Keratinocyte (primary cell): ENCODE measurements around the gene MTUS2. TPM values are rescaled to one million over a fixed set of nuclear protein-coding genes. Genes with fewer than 3 reads are reported as not detected.

Source experiments
- DNase-seq: peaks from one replicate; pipeline ENCODE4 v3.0.0-alpha.2; 2011; ENCODE audit warnings: low read depth, missing footprints, low spot score
- FAIRE-seq: peaks from 2 replicates; lab custom pipeline; 2011; peaks lifted over from hg19 to GRCh38; lab: Jason Lieb, UNC
- H2AFZ ChIP-seq: 2 replicates; pipeline ENCODE4 v1.6.0; 2012; ENCODE audit warnings: low read length, control low read depth, inconsistent platforms; ENCODE audit not compliant: control insufficient read depth
- H3K27ac ChIP-seq: 2 replicates; pipeline ENCODE4 v1.5.1; 2011; ENCODE audit warnings: low read length; ENCODE audit not compliant: control insufficient read depth, insufficient read depth
- H3K27me3 ChIP-seq: 3 replicates; pipeline ENCODE4 v1.6.0; 2011; ENCODE audit warnings: low read length; ENCODE audit not compliant: control insufficient read depth, insufficient read depth; ENCODE audit errors: extremely low read depth
- H3K36me3 ChIP-seq, 2 experiments: 2 replicates in 1 of 2; 3 replicates in 1 of 2; pipeline ENCODE4 v1.5.1; 2011; ENCODE audit warnings: low read length in 2 of 2, mild to moderate bottlenecking in 1 of 2; ENCODE audit not compliant: control insufficient read depth in 2 of 2, insufficient read depth in 2 of 2; ENCODE audit errors: extremely low read depth in 1 of 2
- H3K4me1 ChIP-seq: 3 replicates; pipeline ENCODE4 v1.5.1; 2011; ENCODE audit warnings: low read length; ENCODE audit not compliant: control insufficient read depth, insufficient read depth; ENCODE audit errors: extremely low read depth
- H3K4me2 ChIP-seq: 3 replicates; pipeline ENCODE4 v1.6.0; 2011; ENCODE audit warnings: low read depth, low read length; ENCODE audit not compliant: control insufficient read depth, insufficient read depth; ENCODE audit errors: extremely low read depth
- H3K4me3 ChIP-seq, 3 experiments: fragments of 200-600 bp in 1 of 3; sonication (generic) in 1 of 3; 2 replicates in 2 of 3; 3 replicates in 1 of 3; pipeline ENCODE4 v1.5.1; 2011 to 2016; ENCODE audit warnings: low read length in 3 of 3, mild to moderate bottlenecking in 3 of 3, control low read depth in 2 of 3, inconsistent platforms in 1 of 3, low read depth in 1 of 3, mixed read lengths in 1 of 3, mixed run types in 1 of 3, moderate library complexity in 1 of 3; ENCODE audit not compliant: control insufficient read depth in 2 of 3, insufficient read depth in 2 of 3; ENCODE audit errors: extremely low read depth in 1 of 3
- H3K79me2 ChIP-seq: 2 replicates; pipeline ENCODE4 v1.6.0; 2012; ENCODE audit warnings: low read length; ENCODE audit not compliant: control insufficient read depth, insufficient read depth
- H3K9ac ChIP-seq: 3 replicates; pipeline ENCODE4 v1.6.0; 2011; ENCODE audit warnings: low read length; ENCODE audit not compliant: control insufficient read depth, insufficient read depth; ENCODE audit errors: extremely low read depth
- H3K9me1 ChIP-seq: 3 replicates; pipeline ENCODE4 v1.6.0; 2011; ENCODE audit warnings: low read length; ENCODE audit not compliant: control insufficient read depth, insufficient read depth; ENCODE audit errors: extremely low read depth
- H3K9me3 ChIP-seq: 2 replicates; pipeline ENCODE4 v1.5.1; 2012; ENCODE audit warnings: low read depth, low read length; ENCODE audit not compliant: control insufficient read depth
- H4K20me1 ChIP-seq: 3 replicates; pipeline ENCODE4 v1.6.0; 2011; ENCODE audit warnings: low read length; ENCODE audit not compliant: control insufficient read depth, insufficient read depth; ENCODE audit errors: extremely low read depth
- CTCF ChIP-seq, 3 experiments: IDR thresholded peaks in 1 of 3; conservative IDR thresholded peaks in 1 of 3; optimal IDR thresholded peaks in 1 of 3; 2 replicates in 2 of 3; 3 replicates in 1 of 3; pipeline versions ENCODE3 to v1.5.1; 2011; ENCODE audit warnings: low read length in 3 of 3, mild to moderate bottlenecking in 3 of 3, moderate library complexity in 2 of 3, control low read depth in 1 of 3, inconsistent platforms in 1 of 3; ENCODE audit not compliant: insufficient read depth in 2 of 3; ENCODE audit errors: extremely low read depth in 1 of 3
- EZH2 ChIP-seq: IDR thresholded peaks from one replicate; pipeline ENCODE4 v1.6.1; 2012; ENCODE audit warnings: inconsistent platforms, mild to moderate bottlenecking, low read length, moderate library complexity
- dilution Hi-C: fragments of 300-500 bp; cut with MboI; formaldehyde crosslinking; loops from one replicate; pipeline ENCODE4 v1.7.0; 2020; ENCODE audit warnings: low sequenced_read_pairs; ENCODE audit not compliant: extremely low pct_ligation_motif_present
- polyA plus RNA-seq, 5 experiments: library from polyadenylated mRNA; depleted of rRNA in 3 of 5; stranded (reverse) in 3 of 5; stranded (forward) in 1 of 5; unstranded in 1 of 5; fragments of >200 nt; gene quantifications; 1 replicate in 1 of 5; 2 replicates in 3 of 5; 3 replicates in 1 of 5; pipeline versions ENCODE4 v1.2.1 to v1.2.3, GENCODE V29; 2011 to 2012; ENCODE audit warnings: missing spikeins in 2 of 5, low read depth in 1 of 5, low replicate concordance in 1 of 5

Gene MTUS2
- polyA plus RNA-seq, 1 donor (not counting 4 experiments of a cell fraction or from before 2014, with no cell fraction given), result 0.17 TPM

- FAIRE-seq (no peak), DNase-seq (no peak)
- no peaks in the 10 kb centered on the region for H3K79me2 ChIP-seq
- no peaks in the 10 kb centered on the region for H4K20me1 ChIP-seq
- H3K9me1 ChIP-seq, result no peaks in the 10 kb centered on the region
- H3K4me1 ChIP-seq, result no peaks in the 10 kb centered on the region
- H3K36me3 ChIP-seq, result no peaks in the 10 kb centered on the region
- dilution Hi-C loops, result no loop called here
- H3K27me3 ChIP-seq, result no peaks in the 10 kb centered on the region
- H3K4me3 ChIP-seq, result no peak overlapping the region
- no peak overlapping the region for H2AFZ ChIP-seq
- H3K9ac ChIP-seq, result no peak overlapping the region
- no peaks in the 10 kb centered on the region for H3K9me3 ChIP-seq
- H3K4me2 ChIP-seq, result no peak overlapping the region
- no peak for TF ChIP-seq EZH2
- no peak for TF ChIP-seq CTCF (optimal IDR thresholded peaks at IDR 0.05 in 1 of 3, IDR thresholded peaks at IDR 0.05 in 1 of 3, conservative IDR thresholded peaks at IDR 0.05 in 1 of 3; ENCODE audit: extremely low read depth in 1 of 3, insufficient read depth in 2 of 3, low read length in 3 of 3)
- H3K27ac ChIP-seq, result no peak overlapping the region
These were observed 47.4 kb downstream of the MTUS2 start for GRCh38 chr13:28867564-28867963.

GRCh38 chr13:28872427-28873176 is 52.5 kb downstream of the MTUS2 start:
- Histone ChIP-seq H3K27me3 (no peaks in the 10 kb centered on the region), H3K36me3 (no peaks in the 10 kb centered on the region), H3K9me3 (no peaks in the 10 kb centered on the region), H3K4me3 (no peak overlapping the region), H3K4me2 (no peak overlapping the region), H3K9ac (no peak overlapping the region), H3K27ac (no peak overlapping the region), H3K79me2 (no peaks in the 10 kb centered on the region), H4K20me1 (no peaks in the 10 kb centered on the region), H3K9me1 (no peaks in the 10 kb centered on the region), H3K4me1 (no peaks in the 10 kb centered on the region), H2AFZ (no peak overlapping the region)
- FAIRE-seq (no peak), DNase-seq (no peak)
- no peak for TF ChIP-seq EZH2
- no peak for TF ChIP-seq CTCF (optimal IDR thresholded peaks at IDR 0.05 in 1 of 3, IDR thresholded peaks at IDR 0.05 in 1 of 3, conservative IDR thresholded peaks at IDR 0.05 in 1 of 3; ENCODE audit: extremely low read depth in 1 of 3, insufficient read depth in 2 of 3, low read length in 3 of 3)
- dilution Hi-C loops, result no loop called here
